C4-2B (cell line): ENCODE measurements around the gene E2F6.

Experiments
- ZFX ChIP-seq: fragments of 450-650 bp; IDR thresholded peaks from 2 replicates; pipeline ENCODE4 v1.6.1; 2017
- TF ChIP-seq, protein P1 (sequence below): fragments of 450-650 bp; conservative IDR thresholded peaks from 2 replicates; pipeline ENCODE4 v1.5.1; 2017; ENCODE audit warnings: mild to moderate bottlenecking

DNA sequence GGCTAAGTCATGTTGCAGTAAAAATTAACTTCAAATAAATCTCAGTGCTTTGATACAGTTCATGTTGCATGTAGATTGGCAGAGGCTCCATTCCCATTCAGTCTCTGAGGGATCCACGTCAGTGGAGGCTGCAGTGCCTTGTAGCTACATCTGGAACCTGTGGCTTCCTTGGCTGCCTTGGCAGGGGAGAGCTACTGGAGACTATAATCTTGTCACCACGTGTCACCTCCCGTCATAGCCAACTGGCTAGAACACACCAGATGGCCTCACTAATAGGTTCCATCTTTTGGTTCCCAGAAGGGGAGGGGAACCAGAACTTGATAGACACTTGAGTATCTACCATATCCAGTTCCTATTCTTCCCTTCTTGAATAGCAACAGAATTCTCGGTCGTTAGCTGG, 28.4 kb downstream of the E2F6 start:
- TF ChIP-seq, protein P1, sequence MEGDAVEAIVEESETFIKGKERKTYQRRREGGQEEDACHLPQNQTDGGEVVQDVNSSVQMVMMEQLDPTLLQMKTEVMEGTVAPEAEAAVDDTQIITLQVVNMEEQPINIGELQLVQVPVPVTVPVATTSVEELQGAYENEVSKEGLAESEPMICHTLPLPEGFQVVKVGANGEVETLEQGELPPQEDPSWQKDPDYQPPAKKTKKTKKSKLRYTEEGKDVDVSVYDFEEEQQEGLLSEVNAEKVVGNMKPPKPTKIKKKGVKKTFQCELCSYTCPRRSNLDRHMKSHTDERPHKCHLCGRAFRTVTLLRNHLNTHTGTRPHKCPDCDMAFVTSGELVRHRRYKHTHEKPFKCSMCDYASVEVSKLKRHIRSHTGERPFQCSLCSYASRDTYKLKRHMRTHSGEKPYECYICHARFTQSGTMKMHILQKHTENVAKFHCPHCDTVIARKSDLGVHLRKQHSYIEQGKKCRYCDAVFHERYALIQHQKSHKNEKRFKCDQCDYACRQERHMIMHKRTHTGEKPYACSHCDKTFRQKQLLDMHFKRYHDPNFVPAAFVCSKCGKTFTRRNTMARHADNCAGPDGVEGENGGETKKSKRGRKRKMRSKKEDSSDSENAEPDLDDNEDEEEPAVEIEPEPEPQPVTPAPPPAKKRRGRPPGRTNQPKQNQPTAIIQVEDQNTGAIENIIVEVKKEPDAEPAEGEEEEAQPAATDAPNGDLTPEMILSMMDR = no peak
- TF ChIP-seq ZFX = no peak
